ENCODE results near the gene AP3M1.

AP3M1 gene

DNA sequence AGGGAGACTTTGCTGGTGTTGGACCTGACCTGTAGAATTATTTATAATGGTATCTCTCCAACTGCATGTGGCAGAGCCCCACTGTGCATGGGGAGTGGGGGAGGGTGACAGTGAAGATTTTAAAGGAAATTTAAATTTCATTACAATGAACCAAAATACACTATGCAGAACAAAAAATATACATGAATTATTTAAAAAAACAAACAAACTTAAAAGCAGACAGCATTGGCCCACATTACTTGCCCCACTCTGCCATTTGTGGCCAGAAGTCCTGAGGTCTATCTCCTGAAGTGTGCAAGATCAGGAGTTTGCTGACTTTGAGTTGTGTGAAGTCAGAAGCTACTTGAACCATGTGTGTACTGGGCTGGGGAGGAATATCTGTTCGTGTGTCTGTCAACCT is 40.5 kb downstream of the AP3M1 start:
- DNase-seq, result no peak
- Histone ChIP-seq H3K4me3 (ENCODE audit: low read length) (no peak overlapping the region), H3K4me2 (ENCODE audit: low read depth, low read length) (no peak overlapping the region), H3K27me3 (replicated peaks; ENCODE audit: insufficient read depth, low read length) (no peaks in the 10 kb centered on the region), H3K9me2 (replicated peaks; ENCODE audit: insufficient read depth, low read length) (no peaks in the 10 kb centered on the region), H3F3A (ENCODE audit: insufficient read depth, low read length) (no peaks in the 10 kb centered on the region), H3K27ac (ENCODE audit: low read length) (no peak overlapping the region), H4K20me1 (ENCODE audit: insufficient read depth, low read length) (no peaks in the 10 kb centered on the region), H3K9me3 (replicated peaks; ENCODE audit: insufficient read depth, low read length) (no peaks in the 10 kb centered on the region), H2AFZ (ENCODE audit: low read length) (no peak overlapping the region), H3K36me3 (replicated peaks; ENCODE audit: insufficient read depth, low read length) (no peaks in the 10 kb centered on the region), H3K9ac (ENCODE audit: low read length) (no peak overlapping the region), H3K79me2 (ENCODE audit: low read length) (no peaks in the 10 kb centered on the region), H3K4me1 (ENCODE audit: low read length) (no peaks in the 10 kb centered on the region)
- TF ChIP-seq EZH2phosphoT487 (IDR thresholded peaks at IDR 0.05; ENCODE audit: low read length) (no peak), EZH2 (optimal IDR thresholded peaks at IDR 0.05; ENCODE audit: low read depth, low read length) (no peak)
- TF ChIP-seq, protein P1, sequence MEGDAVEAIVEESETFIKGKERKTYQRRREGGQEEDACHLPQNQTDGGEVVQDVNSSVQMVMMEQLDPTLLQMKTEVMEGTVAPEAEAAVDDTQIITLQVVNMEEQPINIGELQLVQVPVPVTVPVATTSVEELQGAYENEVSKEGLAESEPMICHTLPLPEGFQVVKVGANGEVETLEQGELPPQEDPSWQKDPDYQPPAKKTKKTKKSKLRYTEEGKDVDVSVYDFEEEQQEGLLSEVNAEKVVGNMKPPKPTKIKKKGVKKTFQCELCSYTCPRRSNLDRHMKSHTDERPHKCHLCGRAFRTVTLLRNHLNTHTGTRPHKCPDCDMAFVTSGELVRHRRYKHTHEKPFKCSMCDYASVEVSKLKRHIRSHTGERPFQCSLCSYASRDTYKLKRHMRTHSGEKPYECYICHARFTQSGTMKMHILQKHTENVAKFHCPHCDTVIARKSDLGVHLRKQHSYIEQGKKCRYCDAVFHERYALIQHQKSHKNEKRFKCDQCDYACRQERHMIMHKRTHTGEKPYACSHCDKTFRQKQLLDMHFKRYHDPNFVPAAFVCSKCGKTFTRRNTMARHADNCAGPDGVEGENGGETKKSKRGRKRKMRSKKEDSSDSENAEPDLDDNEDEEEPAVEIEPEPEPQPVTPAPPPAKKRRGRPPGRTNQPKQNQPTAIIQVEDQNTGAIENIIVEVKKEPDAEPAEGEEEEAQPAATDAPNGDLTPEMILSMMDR (IDR thresholded peaks at IDR 0.05; ENCODE audit: low read length), result no peak

DNA sequence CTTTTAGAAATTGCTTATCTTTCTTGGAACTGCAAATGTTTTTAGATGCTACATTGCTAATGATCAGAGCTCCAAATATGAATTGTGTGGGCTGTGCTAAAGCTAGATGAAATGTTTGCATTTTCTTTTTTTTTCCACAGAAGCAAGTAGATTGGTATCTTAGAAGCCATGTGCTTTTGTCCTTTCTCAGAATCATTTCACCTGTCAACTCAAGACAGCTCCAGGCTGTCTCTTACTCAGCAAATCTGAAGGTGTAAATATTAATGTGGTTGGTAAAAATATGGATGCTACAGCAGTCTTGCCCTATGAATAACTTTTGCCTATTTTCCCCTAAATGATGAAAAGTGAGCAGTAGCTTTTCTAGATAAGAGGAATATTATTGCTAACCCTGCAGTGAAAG is 41.2 kb downstream of the AP3M1 start:
- no peak overlapping the region for H3K27ac ChIP-seq (ENCODE audit: low read length)
- no peaks in the 10 kb centered on the region for H3F3A ChIP-seq (ENCODE audit: insufficient read depth, low read length)
- no peaks in the 10 kb centered on the region for H3K79me2 ChIP-seq (ENCODE audit: low read length)
- H3K4me3 ChIP-seq (ENCODE audit: low read length), result no peak overlapping the region
- no peaks in the 10 kb centered on the region for H3K36me3 ChIP-seq (replicated peaks; ENCODE audit: insufficient read depth, low read length)
- H3K4me1 ChIP-seq (ENCODE audit: low read length), result no peaks in the 10 kb centered on the region
- H3K4me2 ChIP-seq (ENCODE audit: low read depth, low read length), result no peak overlapping the region
- no peaks in the 10 kb centered on the region for H3K27me3 ChIP-seq (replicated peaks; ENCODE audit: insufficient read depth, low read length)
- DNase-seq, result no peak
- no peaks in the 10 kb centered on the region for H3K9me2 ChIP-seq (replicated peaks; ENCODE audit: insufficient read depth, low read length)
- H3K9me3 ChIP-seq (replicated peaks; ENCODE audit: insufficient read depth, low read length), result no peaks in the 10 kb centered on the region
- H2AFZ ChIP-seq (ENCODE audit: low read length), result no peak overlapping the region
- no peaks in the 10 kb centered on the region for H4K20me1 ChIP-seq (ENCODE audit: insufficient read depth, low read length)
- TF ChIP-seq, protein P1 (IDR thresholded peaks at IDR 0.05; ENCODE audit: low read length), result no peak
- no peak for TF ChIP-seq EZH2phosphoT487 (IDR thresholded peaks at IDR 0.05; ENCODE audit: low read length)
- no peak for TF ChIP-seq EZH2 (optimal IDR thresholded peaks at IDR 0.05; ENCODE audit: low read depth, low read length)
- no peak overlapping the region for H3K9ac ChIP-seq (ENCODE audit: low read length)

DNA sequence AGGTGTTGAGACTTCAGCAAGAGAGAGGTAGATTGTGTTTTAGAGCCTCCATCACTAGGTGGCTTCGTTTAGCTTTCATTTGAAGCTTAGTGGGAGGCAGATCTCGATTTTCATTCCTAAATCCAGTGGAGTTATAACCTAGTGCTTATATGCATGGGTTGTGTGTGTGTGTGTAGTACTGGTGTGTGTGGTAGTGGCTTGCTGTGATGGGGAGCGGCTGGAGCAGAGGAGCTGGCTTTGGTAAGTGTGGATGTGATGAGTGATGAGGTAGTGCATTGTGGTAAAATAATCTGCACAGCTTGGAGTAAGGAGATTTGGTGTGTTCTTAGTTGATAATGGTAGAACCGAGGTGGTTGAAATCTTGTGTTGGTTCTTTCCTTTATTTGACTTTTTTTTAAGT is 43.2 kb downstream of the AP3M1 start:
- Histone ChIP-seq H3K36me3 (replicated peaks; ENCODE audit: insufficient read depth, low read length) (no peaks in the 10 kb centered on the region), H3K4me3 (ENCODE audit: low read length) (no peak overlapping the region), H3K4me1 (ENCODE audit: low read length) (no peaks in the 10 kb centered on the region), H3K9me3 (replicated peaks; ENCODE audit: insufficient read depth, low read length) (no peaks in the 10 kb centered on the region), H3F3A (ENCODE audit: insufficient read depth, low read length) (no peaks in the 10 kb centered on the region), H3K27ac (ENCODE audit: low read length) (no peak overlapping the region), H3K4me2 (ENCODE audit: low read depth, low read length) (no peak overlapping the region), H4K20me1 (ENCODE audit: insufficient read depth, low read length) (no peaks in the 10 kb centered on the region), H3K9me2 (replicated peaks; ENCODE audit: insufficient read depth, low read length) (no peaks in the 10 kb centered on the region), H3K9ac (ENCODE audit: low read length) (no peak overlapping the region), H2AFZ (ENCODE audit: low read length) (no peak overlapping the region), H3K79me2 (ENCODE audit: low read length) (no peaks in the 10 kb centered on the region), H3K27me3 (replicated peaks; ENCODE audit: insufficient read depth, low read length) (no peaks in the 10 kb centered on the region)
- no peak for TF ChIP-seq EZH2 (optimal IDR thresholded peaks at IDR 0.05; ENCODE audit: low read depth, low read length)
- TF ChIP-seq, protein P1 (IDR thresholded peaks at IDR 0.05; ENCODE audit: low read length), result no peak
- no peak for TF ChIP-seq EZH2phosphoT487 (IDR thresholded peaks at IDR 0.05; ENCODE audit: low read length)
- DNase-seq, result no peak

All from MM.1S (cell line).